Hepatocyte (in vitro differentiated cells): ENCODE data around the gene PABPC3. TPM values are rescaled to one million over a fixed set of nuclear protein-coding genes. Genes with fewer than 3 reads are reported as not detected.

ENCODE experiments used
- DNase-seq: peaks from one replicate; pipeline ENCODE4 v3.0.0-alpha.2; 2016; ENCODE audit warnings: low spot score
- H2AFZ ChIP-seq: fragments of 200-600 bp; sonication (generic); 2 replicates; pipeline ENCODE4 v1.6.0; 2016; ENCODE audit warnings: antibody characterized with exemption, mild to moderate bottlenecking
- H3K27ac ChIP-seq: fragments of 200-600 bp; sonication (generic); 2 replicates; pipeline ENCODE4 v1.5.1; 2016; ENCODE audit warnings: mild to moderate bottlenecking
- H3K27me3 ChIP-seq: fragments of 200-600 bp; sonication (generic); 2 replicates; pipeline ENCODE4 v1.6.1; 2016
- H3K36me3 ChIP-seq: fragments of 200-600 bp; sonication (generic); replicated peaks from 2 replicates; pipeline ENCODE4 v1.5.1; 2016; ENCODE audit warnings: low read depth; ENCODE audit not compliant: insufficient read depth
- H3K4me1 ChIP-seq: fragments of 200-600 bp; sonication (generic); 2 replicates; pipeline ENCODE4 v1.5.1; 2016; ENCODE audit warnings: mild to moderate bottlenecking, moderate library complexity; ENCODE audit not compliant: insufficient read depth
- H3K4me2 ChIP-seq: fragments of 200-600 bp; sonication (generic); 2 replicates; pipeline ENCODE4 v1.6.0; 2016
- H3K4me3 ChIP-seq: fragments of 200-600 bp; sonication (generic); 2 replicates; pipeline ENCODE4 v1.5.1; 2016; ENCODE audit warnings: mild to moderate bottlenecking
- H3K79me2 ChIP-seq: fragments of 200-600 bp; sonication (generic); 2 replicates; pipeline ENCODE4 v1.6.0; 2017; ENCODE audit warnings: mild to moderate bottlenecking
- H3K9me2 ChIP-seq: fragments of 200-600 bp; sonication (generic); replicated peaks from 2 replicates; pipeline ENCODE4 v1.6.0; 2017; ENCODE audit warnings: mild to moderate bottlenecking; ENCODE audit not compliant: insufficient read depth
- H3K9me3 ChIP-seq: fragments of 200-600 bp; sonication (generic); 2 replicates; pipeline ENCODE4 v1.5.1; 2016; ENCODE audit warnings: low read depth, mild to moderate bottlenecking
- H4K20me1 ChIP-seq: fragments of 200-600 bp; sonication (generic); 2 replicates; pipeline ENCODE4 v1.6.0; 2016; ENCODE audit warnings: mild to moderate bottlenecking; ENCODE audit not compliant: insufficient read depth, poor library complexity, severe bottlenecking
- EZH2 ChIP-seq: fragments of 200-600 bp; sonication (generic); IDR thresholded peaks from 2 replicates; pipeline ENCODE4 v1.6.1; 2016; ENCODE audit warnings: antibody characterized with exemption, mild to moderate bottlenecking, borderline replicate concordance
- EZH2phosphoT487 ChIP-seq: fragments of 200-600 bp; sonication (generic); IDR thresholded peaks from one replicate; pipeline ENCODE4 v1.6.1; 2018; ENCODE audit warnings: antibody characterized with exemption, mild to moderate bottlenecking, low read depth, moderate library complexity; ENCODE audit not compliant: unreplicated experiment, severe bottlenecking
- WGBS: methylation state at CpG from one replicate; pipeline ENCODE4 v1.1.6; 2016; ENCODE audit warnings: low lambda C conversion rate; ENCODE audit errors: missing lambda C conversion rate; 5-methylcytosine and 5-hydroxymethylcytosine counted together
- polyA plus RNA-seq: library from polyadenylated mRNA; unstranded; fragments of >200 nt; fragmentation: Nextera tagmentation; extraction: Ambion mirVana; gene quantifications from 2 replicates; pipeline ENCODE4 v1.2.1, GENCODE V29; 2016
- total RNA-seq: library from RNA; depleted of rRNA; stranded (reverse); fragments of >200 nt; gene quantifications from 2 replicates; pipeline ENCODE4 v1.2.3, GENCODE V29; 2014
- TF ChIP-seq, protein P1 (sequence below): fragments of 200-600 bp; sonication (generic); IDR thresholded peaks from 2 replicates; pipeline ENCODE4 v1.5.1; 2016; ENCODE audit warnings: antibody characterized with exemption, mild to moderate bottlenecking; ENCODE audit not compliant: poor library complexity

The PABPC3 gene
- total and polyA plus RNA-seq, 2 experiments from 2014 or later, result 0.03 to 0.11 TPM

DNA sequence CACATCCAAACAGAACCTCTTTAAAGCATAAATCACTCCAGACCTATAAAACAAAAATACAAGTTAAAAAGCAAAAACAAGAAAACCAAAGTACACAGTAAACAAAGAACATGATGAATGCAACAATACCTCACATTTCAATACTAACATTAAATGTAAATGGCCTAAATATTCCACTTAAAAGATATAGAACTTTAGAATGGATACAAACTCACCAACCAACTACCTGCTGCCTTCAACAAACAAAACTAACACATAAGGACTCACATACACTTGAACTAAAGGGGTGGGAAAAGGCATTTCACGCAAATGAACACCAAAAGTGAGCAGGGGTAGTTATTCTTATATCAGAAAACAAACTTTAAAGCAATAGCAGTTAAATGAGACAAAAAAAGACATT is 44.9 kb upstream of the PABPC3 start:
- Histone ChIP-seq H2AFZ (no peak overlapping the region), H3K27ac (no peak overlapping the region), H3K4me1 (no peaks in the 10 kb centered on the region), H3K79me2 (no peaks in the 10 kb centered on the region), H3K9me2 (no peaks in the 10 kb centered on the region), H3K4me3 (no peak overlapping the region), H3K27me3 (peaks cover 28% of the 10 kb centered on the region), H3K36me3 (no peaks in the 10 kb centered on the region), H3K4me2 (no peak overlapping the region), H4K20me1 (no peaks in the 10 kb centered on the region), H3K9me3 (no peaks in the 10 kb centered on the region)
- no peak for DNase-seq
- TF ChIP-seq, protein P1, sequence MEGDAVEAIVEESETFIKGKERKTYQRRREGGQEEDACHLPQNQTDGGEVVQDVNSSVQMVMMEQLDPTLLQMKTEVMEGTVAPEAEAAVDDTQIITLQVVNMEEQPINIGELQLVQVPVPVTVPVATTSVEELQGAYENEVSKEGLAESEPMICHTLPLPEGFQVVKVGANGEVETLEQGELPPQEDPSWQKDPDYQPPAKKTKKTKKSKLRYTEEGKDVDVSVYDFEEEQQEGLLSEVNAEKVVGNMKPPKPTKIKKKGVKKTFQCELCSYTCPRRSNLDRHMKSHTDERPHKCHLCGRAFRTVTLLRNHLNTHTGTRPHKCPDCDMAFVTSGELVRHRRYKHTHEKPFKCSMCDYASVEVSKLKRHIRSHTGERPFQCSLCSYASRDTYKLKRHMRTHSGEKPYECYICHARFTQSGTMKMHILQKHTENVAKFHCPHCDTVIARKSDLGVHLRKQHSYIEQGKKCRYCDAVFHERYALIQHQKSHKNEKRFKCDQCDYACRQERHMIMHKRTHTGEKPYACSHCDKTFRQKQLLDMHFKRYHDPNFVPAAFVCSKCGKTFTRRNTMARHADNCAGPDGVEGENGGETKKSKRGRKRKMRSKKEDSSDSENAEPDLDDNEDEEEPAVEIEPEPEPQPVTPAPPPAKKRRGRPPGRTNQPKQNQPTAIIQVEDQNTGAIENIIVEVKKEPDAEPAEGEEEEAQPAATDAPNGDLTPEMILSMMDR, result no peak
- TF ChIP-seq EZH2 (no peak), EZH2phosphoT487 (no peak)
- WGBS, result 76% methylated on average over 1 of the region's 1 CpG

GRCh38 chr13:25059166-25059565 is 36.8 kb upstream of the PABPC3 start:
- Histone ChIP-seq H3K27ac (no peak overlapping the region), H3K79me2 (no peaks in the 10 kb centered on the region), H3K9me2 (no peaks in the 10 kb centered on the region), H3K9me3 (no peaks in the 10 kb centered on the region), H2AFZ (no peak overlapping the region), H3K4me2 (no peak overlapping the region), H3K36me3 (no peaks in the 10 kb centered on the region), H3K4me3 (no peak overlapping the region), H3K27me3 (no peaks in the 10 kb centered on the region), H4K20me1 (no peaks in the 10 kb centered on the region), H3K4me1 (no peaks in the 10 kb centered on the region)
- WGBS, result 91% methylated on average over 1 of the region's 1 CpG
- DNase-seq, result no peak
- no peak for TF ChIP-seq EZH2phosphoT487
- TF ChIP-seq EZH2, result no peak
- TF ChIP-seq, protein P1, result no peak

DNA sequence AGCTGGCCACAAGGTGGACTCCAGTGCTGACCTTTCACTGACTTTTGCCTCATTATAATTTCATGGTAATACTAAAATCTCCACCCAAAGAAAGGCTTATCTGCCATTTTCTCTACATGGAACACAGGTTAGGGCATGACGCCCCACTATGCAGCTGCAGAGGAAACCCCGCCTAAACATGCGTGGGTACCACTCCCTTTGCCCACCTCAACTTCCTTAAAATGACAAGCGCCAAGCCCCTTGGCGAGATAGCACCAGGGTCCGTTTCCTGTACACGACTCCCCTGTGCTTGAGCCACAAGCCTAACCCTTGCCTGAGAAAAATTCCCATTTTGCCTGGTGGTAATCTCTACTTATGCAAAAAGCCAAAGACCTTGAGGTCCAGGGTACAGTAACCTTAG is 36.0 kb upstream of the PABPC3 start:
- Histone ChIP-seq H3K4me2 (no peak overlapping the region), H3K9me3 (no peaks in the 10 kb centered on the region), H3K36me3 (no peaks in the 10 kb centered on the region), H3K27me3 (no peaks in the 10 kb centered on the region), H3K4me1 (no peaks in the 10 kb centered on the region), H3K79me2 (no peaks in the 10 kb centered on the region), H2AFZ (no peak overlapping the region), H3K4me3 (no peak overlapping the region), H3K27ac (no peak overlapping the region), H4K20me1 (no peaks in the 10 kb centered on the region), H3K9me2 (no peaks in the 10 kb centered on the region)
- WGBS, result 94% methylated on average over 7 of the region's 7 CpGs
- no peak for DNase-seq
- TF ChIP-seq EZH2phosphoT487 (no peak), EZH2 (no peak)
- TF ChIP-seq, protein P1, result no peak

- no peak overlapping the region for H3K27ac ChIP-seq
- no peak for DNase-seq
- H4K20me1 ChIP-seq, result no peaks in the 10 kb centered on the region
- H3K4me3 ChIP-seq, result no peak overlapping the region
- no peaks in the 10 kb centered on the region for H3K27me3 ChIP-seq
- H3K4me1 ChIP-seq, result no peaks in the 10 kb centered on the region
- no peaks in the 10 kb centered on the region for H3K36me3 ChIP-seq
- no peaks in the 10 kb centered on the region for H3K79me2 ChIP-seq
- H3K9me3 ChIP-seq, result no peaks in the 10 kb centered on the region
- H2AFZ ChIP-seq, result no peak overlapping the region
- no peak overlapping the region for H3K4me2 ChIP-seq
- no peaks in the 10 kb centered on the region for H3K9me2 ChIP-seq
- 86% methylated on average over 5 of the region's 5 CpGs for WGBS
- TF ChIP-seq, protein P1, result no peak
- TF ChIP-seq EZH2phosphoT487, result no peak
- TF ChIP-seq EZH2, result no peak
Measured at GRCh38 chr13:25062479-25062878, 33.5 kb upstream of the PABPC3 start.
